Right renal cortex interstitium (tissue), 3 donors: ENCODE data around the gene CCDC184. TPM values are rescaled to one million over a fixed set of nuclear protein-coding genes. Genes with fewer than 3 reads are reported as not detected.
"Not testable (repeated sequence)": the region's sequence is repeated elsewhere in the genome, so short reads cannot be mapped to it uniquely, and the experiment has no call there.

ENCODE experiments used
- DNase-seq, 3 donors: peaks; one replicate each; pipeline ENCODE4 v3.0.0-alpha.2; 2013; ENCODE audit warnings: low read depth in 3 of 3, low spot score in 2 of 3
- polyA plus RNA-seq, 3 donors: library from polyadenylated mRNA; unstranded; fragments of 120-200 nt; gene quantifications; one replicate each; pipeline ENCODE4 v1.2.1, GENCODE V29; 2013; ENCODE audit not compliant: insufficient read length in 3 of 3

The CCDC184 gene
- polyA plus RNA-seq, 3 donors = 0.24 to 0.57 (median 0.31) TPM

DNA sequence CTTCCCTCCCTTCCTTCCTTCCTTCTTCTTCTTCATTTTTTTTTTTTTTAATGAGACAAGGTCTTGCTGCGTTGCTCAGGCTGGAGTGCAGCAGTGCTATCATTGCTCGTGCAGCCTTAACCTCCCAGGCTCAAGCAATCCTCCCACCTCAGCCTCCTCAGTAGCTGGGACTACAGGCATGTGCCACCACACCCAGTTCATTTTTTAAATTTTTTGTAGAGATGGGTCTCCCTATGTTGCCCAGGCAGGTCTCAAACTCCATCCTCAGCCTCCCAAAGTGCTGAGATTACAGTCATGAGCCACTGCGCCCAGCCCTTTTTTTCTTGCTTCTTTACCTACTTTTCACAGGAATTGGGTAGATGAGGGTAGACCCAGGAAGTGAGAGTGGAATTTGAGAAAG, 18.1 kb downstream of the CCDC184 start:
- no peak for DNase-seq

DNA sequence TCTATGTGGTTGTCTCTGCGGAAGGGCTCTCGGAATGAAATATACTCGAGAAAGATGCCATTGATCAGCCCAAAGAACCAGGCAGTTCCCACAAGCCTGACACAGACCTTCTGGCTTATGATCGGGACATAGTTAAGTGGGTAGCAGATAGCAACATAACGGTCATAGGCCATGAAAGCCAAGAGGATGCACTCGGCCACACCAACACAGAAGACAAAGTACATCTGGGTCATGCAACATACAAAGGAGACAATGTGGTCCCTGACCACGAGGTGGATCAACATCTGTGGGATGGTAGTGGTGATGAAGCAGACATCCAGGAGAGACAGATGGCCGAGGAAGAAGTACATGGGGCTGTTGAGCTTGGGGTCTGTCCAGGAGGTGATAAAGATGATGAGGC, 19.3 kb downstream of the CCDC184 start:
- DNase-seq = no peak

- no peak for DNase-seq
These were observed 19.7 kb downstream of the CCDC184 start, which contains the start of gene OR10AD1 for GRCh38 chr12:48203192-48203591. OR10AD1 (minus strand) TSS chr12:48203292; CDS start chr12:48203292, 0 bp downstream.

GRCh38 chr12:48209495-48209894, 26.1 kb downstream of the CCDC184 start:
- not testable (repeated sequence) for DNase-seq

DNA sequence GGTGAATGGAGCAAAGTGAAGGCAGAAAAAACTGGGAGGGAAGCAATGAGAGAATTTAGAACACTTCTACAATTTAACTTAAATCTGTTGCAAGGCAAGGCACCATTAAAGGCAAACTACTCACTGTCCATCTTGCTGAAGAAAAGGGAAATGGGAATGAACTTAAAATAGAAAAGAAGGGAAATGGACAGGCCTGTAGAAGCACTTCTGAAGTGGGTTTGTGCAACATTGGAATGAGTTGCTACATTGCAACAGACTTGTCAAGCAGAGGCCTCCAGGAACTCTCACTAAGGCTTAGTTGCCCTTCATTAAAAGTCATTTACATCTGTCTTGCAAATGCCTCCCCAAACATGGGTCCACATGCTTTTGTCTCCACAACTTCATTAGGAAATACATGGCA, 33.3 kb downstream of the CCDC184 start:
- no peak for DNase-seq

DNA sequence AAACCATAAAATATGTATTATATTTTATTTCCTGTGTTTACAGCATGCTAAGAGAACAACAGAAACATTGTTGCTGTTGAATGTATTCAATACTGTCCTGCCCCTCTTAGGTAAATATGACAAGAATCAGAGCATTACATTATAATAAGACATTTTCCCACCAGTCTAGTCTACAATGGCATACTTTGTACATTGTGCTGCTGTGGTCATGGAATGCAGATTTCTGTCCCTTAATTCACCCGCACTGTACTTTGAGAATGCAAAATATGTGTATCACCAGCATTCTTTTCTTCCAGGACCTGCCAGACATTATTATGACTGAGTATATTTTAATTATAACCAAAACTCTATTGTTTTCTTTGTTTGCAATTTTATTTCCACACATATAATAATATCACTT, 36.2 kb downstream of the CCDC184 start:
- DNase-seq = no peak

GRCh38 chr12:48220701-48221100, 37.3 kb downstream of the CCDC184 start:
- no peak for DNase-seq

GRCh38 chr12:48221645-48222044, 38.2 kb downstream of the CCDC184 start:
- no peak for DNase-seq

GRCh38 chr12:48224533-48224932, 41.1 kb downstream of the CCDC184 start:
- DNase-seq = not testable (repeated sequence)

GRCh38 chr12:48231169-48231958, 47.9 kb downstream of the CCDC184 start:
- not testable (repeated sequence) for DNase-seq

Other genes starting within 250 kb of the CCDC184 start
- 100 to 1,000 TPM; 131 to 146 (median 136) TPM for gene TMEM106C, start 220.0 kb upstream of the CCDC184 start, polyA plus RNA-seq
- 10 to 100 TPM; 30.9 to 43.8 (median 34.9) TPM for gene COL2A1, start 179.2 kb upstream of the CCDC184 start, polyA plus RNA-seq
- 10 to 100 TPM; 27.2 to 29.1 (median 27.7) TPM for gene SENP1, start 77.6 kb upstream of the CCDC184 start, polyA plus RNA-seq
- 100 to 1,000 TPM; 106 to 114 (median 111) TPM for gene PFKM, start 64.3 kb upstream of the CCDC184 start, polyA plus RNA-seq
- gene ASB8, start 26.1 kb upstream of the CCDC184 start, polyA plus RNA-seq = 10 to 100 TPM; 40.6 to 41.7 (median 41.0) TPM
- gene OR10AD1, start 19.6 kb downstream of the CCDC184 start, polyA plus RNA-seq = under 1 TPM; 0.10 to 0.40 (median 0.36) TPM
- gene ZNF641, start 167.3 kb downstream of the CCDC184 start, polyA plus RNA-seq = 10 to 100 TPM; 24.2 to 26.5 (median 25.9) TPM